Cardiac atrium fibroblast (primary cell): ENCODE data around the gene ARL17B. TPM values are rescaled to one million over a fixed set of nuclear protein-coding genes. Genes with fewer than 3 reads are reported as not detected.

Experiments used
- total RNA-seq: library from RNA; depleted of rRNA; stranded (reverse); fragments of >200 nt; gene quantifications from 2 replicates; pipeline ENCODE4 v1.2.3, GENCODE V29; 2015

ARL17B gene
- total RNA-seq = 6.7 and 9.6 TPM in 2 replicates

DNA sequence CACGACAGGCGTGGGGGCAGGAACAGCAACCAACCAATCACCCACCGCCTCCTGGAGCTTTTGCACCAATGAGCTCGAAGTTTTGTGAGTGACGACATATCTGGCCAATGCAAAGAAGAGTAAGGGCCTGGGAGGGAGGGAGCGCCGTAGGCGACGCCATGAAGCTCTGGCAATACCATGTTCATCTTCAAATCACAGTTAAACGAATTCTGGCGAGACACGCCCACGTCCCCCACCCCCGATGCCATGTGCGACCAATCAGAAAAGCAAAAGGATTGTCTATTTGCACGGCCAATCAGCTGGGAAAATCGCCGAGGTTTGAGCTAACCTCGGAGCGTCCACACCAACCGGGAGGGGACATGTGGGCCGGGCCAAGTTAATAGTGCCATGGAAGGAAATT, at the start of gene ARL17B:
TSS of gene ARL17B (minus strand) at position 12 of the 400 bp plus-strand sequence. CDS start 3,369 bp downstream, outside the sequence.

DNA sequence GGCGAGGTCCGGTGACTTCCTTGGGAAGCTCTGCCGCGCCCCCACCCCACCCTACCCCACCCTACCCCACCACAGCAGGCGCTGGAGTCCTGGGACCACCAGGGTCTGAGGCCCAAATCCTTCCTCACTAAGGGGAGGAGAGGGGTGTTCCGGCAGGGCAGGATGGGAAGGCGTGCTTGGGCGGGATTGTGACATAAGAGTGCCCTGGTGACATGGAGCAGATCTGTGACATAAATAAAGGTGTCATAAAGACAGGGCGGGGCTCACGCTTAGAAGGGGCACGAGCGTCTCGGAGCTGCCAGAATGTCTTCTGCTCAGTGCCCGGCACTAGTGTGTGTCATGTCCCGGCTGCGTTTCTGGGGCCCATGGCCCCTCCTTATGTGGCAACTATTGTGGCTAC, 66.7 kb downstream of the ARL17B start, which contains the start of gene LRRC37A:
TSS of gene LRRC37A (plus strand) at position 301 of the 400 bp plus-strand sequence. CDS start at position 304, 3 bp downstream.

Other genes starting within 250 kb of the ARL17B start
- 39.5 and 47.8 TPM in 2 replicates for gene KANSL1, start 168.3 kb downstream of the ARL17B start, total RNA-seq
- 1.5 and 3.8 TPM in 2 replicates for gene LRRC37A, start 66.6 kb downstream of the ARL17B start, total RNA-seq
- gene LRRC37A2, start 150.7 kb upstream of the ARL17B start, total RNA-seq = 2.3 and 2.7 TPM in 2 replicates
- 4.1 and 9.7 TPM in 2 replicates for gene ARL17A, start 217.9 kb upstream of the ARL17B start, total RNA-seq
- gene NSF, start 228.9 kb upstream of the ARL17B start, total RNA-seq = 28.0 and 33.9 TPM in 2 replicates